ENCODE data around the gene PSTPIP1. TPM values are rescaled to one million over a fixed set of nuclear protein-coding genes. Genes with fewer than 3 reads are reported as not detected.

Gene PSTPIP1
- total and polyA plus RNA-seq, 10 of the 15 experiments (the other 5 are each of a cell fraction or from before 2014, with no cell fraction given) = 0.50 to 29.3 (median 14.5) TPM

GRCh38 chr15:77039217-77039533 is 44.2 kb downstream of the PSTPIP1 start:
- no TSS peak for BruUV-seq (replicated peaks)
- no peak overlapping the region for H3K9ac ChIP-seq (ENCODE audit: control insufficient read depth, insufficient read depth, low read length)
- no peaks in the 10 kb centered on the region for H3K4me1 ChIP-seq (ENCODE audit: control insufficient read depth, insufficient read depth, low read length)
- no peaks in the 10 kb centered on the region for H3K27me3 ChIP-seq (replicated peaks in 1 of 2; ENCODE audit: control insufficient read depth in 2 of 2, insufficient read depth in 2 of 2, low read length in 1 of 2)
- no peak overlapping the region for H3K27ac ChIP-seq (ENCODE audit: control insufficient read depth, insufficient read depth)
- FAIRE-seq = no peak
- no peaks in the 10 kb centered on the region for H3K79me2 ChIP-seq (ENCODE audit: control insufficient read depth, insufficient read depth, low read length)
- H3K36me3 ChIP-seq (ENCODE audit: control insufficient read depth in 2 of 2, insufficient read depth in 2 of 2, low read length in 1 of 2) = peaks cover 0 to 4% of the 10 kb centered on the region in 2 experiments; a peak in 3 of 4 replicates
- in situ Hi-C loops (cut with MboI) (no loop called here), intact Hi-C loops (cut with micrococcal nuclease; ENCODE audit: unreplicated experiment) (no loop called here)
- no peak overlapping the region for H3K4me2 ChIP-seq (ENCODE audit: control insufficient read depth, insufficient read depth)
- POLR2A ChIA-PET = no interaction called here
- SMC1A ChIA-PET (ENCODE audit: uncharacterized antibody, unreplicated experiment) = no interaction called here
- no CpG with 5 or more reads among the region's 5 CpGs for WGBS (ENCODE audit: insufficient coverage, insufficient replicate concordance, low lambda C conversion rate, missing lambda C conversion rate)
- no peak for ATAC-seq
- TF ChIP-seq ATF7 (IDR thresholded peaks at IDR 0.05; ENCODE audit: low read depth) (no peak), MAX (IDR thresholded peaks at IDR 0.05; ENCODE audit: low read depth, low read length) (no peak), CHD4 (IDR thresholded peaks at IDR 0.05) (no peak), SMC3 (IDR thresholded peaks at IDR 0.05; ENCODE audit: borderline replicate concordance, low read length) (no peak), WRNIP1 (IDR thresholded peaks at IDR 0.05; ENCODE audit: borderline replicate concordance, low read depth, low read length) (no peak), NFIC (IDR thresholded peaks at IDR 0.05; ENCODE audit: low read depth, low read length) (no peak), EP300 (IDR thresholded peaks at IDR 0.05; ENCODE audit: borderline replicate concordance in 1 of 2, control insufficient read depth in 1 of 2, low read depth in 2 of 2, low read length in 2 of 2) (no peak), ZBTB11 (CRISPR knock-in tag; IDR thresholded peaks at IDR 0.05) (no peak), TCF3 (IDR thresholded peaks at IDR 0.05; ENCODE audit: borderline replicate concordance, insufficient read depth, low read depth, low read length) (no peak)
- H4K20me1 ChIP-seq (ENCODE audit: control insufficient read depth, insufficient read depth) = no peaks in the 10 kb centered on the region
- no peak for DNase-seq (ENCODE audit: low read depth, low spot score)
- H3K4me3 ChIP-seq = no peak overlapping the region
- H2AFZ ChIP-seq (ENCODE audit: control insufficient read depth, low read depth, low read length) = no peak overlapping the region
- CTCF ChIA-PET = no interaction called here
- H3K9me3 ChIP-seq (replicated peaks; ENCODE audit: control insufficient read depth, insufficient read depth, low read length) = no peaks in the 10 kb centered on the region; the same call in 2 of the 3 replicates
- RAD21 ChIA-PET (ENCODE audit: unreplicated experiment) = no interaction called here
